Measurements from ENCODE around the gene C10orf105. TPM values are rescaled to one million over a fixed set of nuclear protein-coding genes. Genes with fewer than 3 reads are reported as not detected.

C10orf105 gene
- total RNA-seq, 2 experiments from 2014 or later: 0.25 to 0.36 TPM

DNA sequence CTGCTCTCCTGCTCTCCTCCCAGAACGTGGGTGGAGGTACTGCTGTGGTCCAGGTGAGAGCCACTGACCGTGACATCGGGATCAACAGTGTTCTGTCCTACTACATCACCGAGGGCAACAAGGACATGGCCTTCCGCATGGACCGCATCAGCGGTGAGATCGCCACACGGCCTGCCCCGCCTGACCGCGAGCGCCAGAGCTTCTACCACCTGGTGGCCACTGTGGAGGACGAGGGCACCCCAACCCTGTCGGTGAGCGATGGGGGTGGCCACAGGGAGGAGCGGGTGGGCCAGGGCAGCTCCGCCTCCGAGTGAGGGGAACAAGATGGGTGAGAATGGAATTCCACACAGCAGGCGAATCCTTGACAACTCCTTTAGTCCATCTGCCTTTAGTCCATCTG, 22.1 kb upstream of the C10orf105 start:
- DNase-seq (no peak), ATAC-seq (ENCODE audit: poor library complexity) (no peak)
- H3K27ac Mint-ChIP-seq: peak overlapping the region; percentile 96
- intact Hi-C loops (cut with DNase I, micrococcal nuclease): no loop called here
- no peaks in the 10 kb centered on the region for H3K36me3 Mint-ChIP-seq (ENCODE audit: low read depth)
- ChIA-PET POLR2A (interaction anchor here (1.3 to 19.3 kb wide), 7 partner anchors 8 to 33 kb away, joined by 8 to 416 read pairs (median 17); partner anchors contain the start of gene VSIR), CTCF (interaction anchor here (1.2 to 2.1 kb wide), 5 partner anchors 9 to 45 kb away, joined by 3 to 6 read pairs (median 5); partner anchors contain the start of gene VSIR)
- TF ChIP-seq, protein P1, sequence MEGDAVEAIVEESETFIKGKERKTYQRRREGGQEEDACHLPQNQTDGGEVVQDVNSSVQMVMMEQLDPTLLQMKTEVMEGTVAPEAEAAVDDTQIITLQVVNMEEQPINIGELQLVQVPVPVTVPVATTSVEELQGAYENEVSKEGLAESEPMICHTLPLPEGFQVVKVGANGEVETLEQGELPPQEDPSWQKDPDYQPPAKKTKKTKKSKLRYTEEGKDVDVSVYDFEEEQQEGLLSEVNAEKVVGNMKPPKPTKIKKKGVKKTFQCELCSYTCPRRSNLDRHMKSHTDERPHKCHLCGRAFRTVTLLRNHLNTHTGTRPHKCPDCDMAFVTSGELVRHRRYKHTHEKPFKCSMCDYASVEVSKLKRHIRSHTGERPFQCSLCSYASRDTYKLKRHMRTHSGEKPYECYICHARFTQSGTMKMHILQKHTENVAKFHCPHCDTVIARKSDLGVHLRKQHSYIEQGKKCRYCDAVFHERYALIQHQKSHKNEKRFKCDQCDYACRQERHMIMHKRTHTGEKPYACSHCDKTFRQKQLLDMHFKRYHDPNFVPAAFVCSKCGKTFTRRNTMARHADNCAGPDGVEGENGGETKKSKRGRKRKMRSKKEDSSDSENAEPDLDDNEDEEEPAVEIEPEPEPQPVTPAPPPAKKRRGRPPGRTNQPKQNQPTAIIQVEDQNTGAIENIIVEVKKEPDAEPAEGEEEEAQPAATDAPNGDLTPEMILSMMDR (IDR thresholded peaks at IDR 0.05): no peak
- H3K4me1 ChIP-seq (ENCODE audit: insufficient read depth, low read length): peaks cover 100% of the 10 kb centered on the region
- H3K4me3 Mint-ChIP-seq: peak overlapping the region; percentile 61
- H3K4me3 ChIP-seq (ENCODE audit: low read length): no peak overlapping the region
- no peaks in the 10 kb centered on the region for H3K9me3 Mint-ChIP-seq
- H3K27ac ChIP-seq (ENCODE audit: low read depth in 1 of 2, low read length in 2 of 2): peak overlapping the region; percentile 42 to 60
- no peaks in the 10 kb centered on the region for H3K27me3 Mint-ChIP-seq
- H3K36me3 ChIP-seq (ENCODE audit: insufficient read depth, low read length): no peaks in the 10 kb centered on the region
- H3K4me1 Mint-ChIP-seq (ENCODE audit: low read depth): peaks cover 100% of the 10 kb centered on the region
- no peaks in the 10 kb centered on the region for H3K9me3 ChIP-seq (ENCODE audit: control insufficient read depth in 1 of 2, insufficient read depth in 1 of 2, low read length in 2 of 2)
- no peaks in the 10 kb centered on the region for H3K27me3 ChIP-seq (ENCODE audit: control insufficient read depth in 1 of 2, insufficient read depth in 2 of 2, low read length in 2 of 2)

DNA sequence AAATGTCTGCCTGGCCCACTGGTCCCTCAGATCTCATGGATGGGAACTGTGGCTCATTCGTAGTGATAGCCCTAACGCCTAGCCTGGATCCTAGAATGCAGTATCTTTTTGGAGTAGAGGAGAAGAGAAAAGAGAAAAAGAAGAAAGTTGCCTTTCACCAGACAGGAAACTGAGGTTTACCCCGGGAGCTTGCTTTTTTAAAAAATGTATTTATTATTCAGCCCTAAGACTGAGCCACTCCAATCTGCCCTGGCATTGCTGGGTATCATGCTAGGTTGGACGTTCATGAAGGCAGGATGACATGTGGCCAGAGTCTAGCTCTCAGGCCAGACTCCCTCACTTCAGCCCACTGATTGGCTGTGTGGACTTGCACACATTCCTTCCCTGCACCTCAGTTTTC, 21.5 kb upstream of the C10orf105 start:
- Mint-ChIP-seq H3K27me3 (no peaks in the 10 kb centered on the region), H3K36me3 (ENCODE audit: low read depth) (no peaks in the 10 kb centered on the region), H3K4me1 (ENCODE audit: low read depth) (peaks cover 100% of the 10 kb centered on the region), H3K27ac (peak overlapping the region; percentile 96), H3K9me3 (no peaks in the 10 kb centered on the region), H3K4me3 (peak overlapping the region; percentile 61)
- no peak for ATAC-seq (ENCODE audit: poor library complexity)
- intact Hi-C loops (cut with DNase I, micrococcal nuclease): no loop called here
- peaks cover 100% of the 10 kb centered on the region for H3K4me1 ChIP-seq (ENCODE audit: insufficient read depth, low read length)
- TF ChIP-seq, protein P1 (IDR thresholded peaks at IDR 0.05): no peak
- ChIA-PET CTCF (interaction anchor here (1.2 kb wide), 2 partner anchors 32 to 33 kb away, joined by 4 to 5 read pairs; partner anchors contain the start of gene VSIR), POLR2A (interaction anchor here (0.9 to 19.3 kb wide), 7 partner anchors 9 to 30 kb away, joined by 3 to 416 read pairs (median 17); partner anchors contain the start of gene VSIR)
- H3K9me3 ChIP-seq (ENCODE audit: control insufficient read depth in 1 of 2, insufficient read depth in 1 of 2, low read length in 2 of 2): no peaks in the 10 kb centered on the region
- H3K36me3 ChIP-seq (ENCODE audit: insufficient read depth, low read length): no peaks in the 10 kb centered on the region
- H3K27ac ChIP-seq (ENCODE audit: low read depth in 1 of 2, low read length in 2 of 2): peak overlapping the region; percentile 42 to 60
- DNase-seq: peak in 1 of 14 experiments; percentile 38
- H3K27me3 ChIP-seq (ENCODE audit: control insufficient read depth in 1 of 2, insufficient read depth in 2 of 2, low read length in 2 of 2): no peaks in the 10 kb centered on the region
- H3K4me3 ChIP-seq (ENCODE audit: low read length): peak overlapping the region; percentile 11

DNA sequence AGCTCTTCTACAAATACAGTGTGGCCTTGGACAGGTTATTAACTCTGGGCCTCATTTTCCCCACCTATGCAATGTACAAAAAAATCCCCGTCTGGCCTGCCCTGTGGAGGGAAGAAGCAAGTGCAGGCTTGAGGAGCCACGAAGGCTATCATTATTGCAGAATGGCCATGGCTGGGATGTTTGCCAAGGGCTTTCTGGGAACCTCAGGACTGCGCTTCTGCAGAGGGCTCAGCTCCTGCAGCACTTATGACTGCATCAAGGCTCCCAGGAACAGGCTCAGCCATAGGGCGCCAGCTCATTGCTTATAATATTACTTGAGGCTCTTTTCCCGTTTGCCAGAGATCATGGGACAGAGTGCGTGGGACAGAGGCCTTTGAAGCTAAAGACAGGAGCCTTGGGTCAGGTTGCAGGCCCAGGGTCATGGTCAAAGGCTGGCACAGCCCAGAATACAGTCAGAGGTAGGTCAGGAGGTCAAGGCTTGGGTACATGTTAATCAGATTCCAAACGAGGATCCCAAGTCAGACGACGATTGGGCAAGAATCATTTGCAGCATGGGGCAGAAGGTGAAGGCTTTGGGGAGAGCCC, 20.6 kb upstream of the C10orf105 start:
- POLR2A ChIA-PET: interaction anchor here (2.3 to 19.3 kb wide), 5 partner anchors 10 to 28 kb away, joined by 12 to 416 read pairs (median 46); partner anchors contain the start of gene VSIR
- H3K4me3 ChIP-seq (ENCODE audit: low read length): no peak overlapping the region

More for the DNA sequence above, 20.6 kb upstream of the C10orf105 start:
- peak overlapping the region; percentile 42 to 51 for H3K27ac ChIP-seq (ENCODE audit: low read depth in 1 of 2, low read length in 2 of 2)
- Mint-ChIP-seq H3K4me3 (peak overlapping the region; percentile 77), H3K27me3 (no peaks in the 10 kb centered on the region), H3K27ac (peak overlapping the region; percentile 96), H3K4me1 (ENCODE audit: low read depth) (peaks cover 100% of the 10 kb centered on the region), H3K36me3 (ENCODE audit: low read depth) (no peaks in the 10 kb centered on the region), H3K9me3 (no peaks in the 10 kb centered on the region)
- no peaks in the 10 kb centered on the region for H3K27me3 ChIP-seq (ENCODE audit: control insufficient read depth in 1 of 2, insufficient read depth in 2 of 2, low read length in 2 of 2)
- DNase-seq: no peak
- CTCF ChIA-PET: interaction anchor here (0.9 to 1.2 kb wide), 3 partner anchors 14 to 33 kb away, joined by 3 to 5 read pairs (median 4); partner anchors contain the start of gene VSIR
- no peaks in the 10 kb centered on the region for H3K9me3 ChIP-seq (ENCODE audit: control insufficient read depth in 1 of 2, insufficient read depth in 1 of 2, low read length in 2 of 2)
- H3K36me3 ChIP-seq (ENCODE audit: insufficient read depth, low read length): no peaks in the 10 kb centered on the region
- intact Hi-C loops (cut with DNase I, micrococcal nuclease): no loop called here
- TF ChIP-seq, protein P1 (IDR thresholded peaks at IDR 0.05): no peak
- ATAC-seq (ENCODE audit: poor library complexity): no peak
- peaks cover 100% of the 10 kb centered on the region for H3K4me1 ChIP-seq (ENCODE audit: insufficient read depth, low read length)
